ENCODE measurements around the gene ADGRD1.

DNA sequence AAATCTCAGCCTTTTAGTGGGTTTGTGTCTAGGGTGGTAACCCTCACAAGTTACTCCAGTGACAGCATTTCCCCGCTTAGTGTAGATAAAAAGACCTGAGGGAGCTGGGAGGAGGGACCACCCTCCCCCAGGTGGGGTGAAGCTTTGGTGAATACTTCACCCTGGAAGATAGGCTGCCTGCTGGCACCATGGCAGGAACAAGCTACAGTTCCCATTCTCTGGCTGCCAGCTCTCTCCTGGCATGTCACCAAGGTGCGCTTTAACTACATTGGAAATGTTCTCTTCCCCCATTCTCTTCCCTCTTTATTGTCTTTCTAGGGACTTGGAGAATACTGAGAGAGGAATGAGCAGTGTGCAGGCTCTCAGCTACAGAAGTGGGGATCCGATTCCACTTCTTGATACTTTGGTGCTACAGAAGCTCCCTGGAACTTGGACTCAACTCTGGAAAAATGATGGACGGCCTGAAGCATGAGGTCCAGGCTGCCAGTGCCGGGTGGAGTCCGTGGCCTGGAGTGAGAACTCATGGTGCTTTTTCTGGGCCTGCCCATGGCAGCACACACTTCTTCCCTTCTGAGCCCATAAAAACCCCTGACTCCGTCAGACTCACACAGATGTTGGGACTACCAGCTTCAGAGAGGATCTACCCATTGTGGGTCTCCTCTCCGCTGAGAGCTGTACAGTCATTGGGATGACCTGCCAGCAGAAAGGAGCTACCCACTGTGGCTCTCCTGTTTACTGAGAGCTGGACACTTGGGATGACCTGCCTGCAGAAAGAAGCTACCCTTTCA lies 198.0 kb downstream of the ADGRD1 start:
- TF ChIP-seq EZH2 (IDR thresholded peaks at IDR 0.05): no peak
- TF ChIP-seq POLR2AphosphoS5 (IDR thresholded peaks at IDR 0.05; ENCODE audit: borderline replicate concordance, low read depth, low read length): no peak
- TF ChIP-seq FOXP2 (optimal IDR thresholded peaks at IDR 0.05; ENCODE audit: control extremely low read depth, extremely low read length, insufficient read depth): no peak

All from SK-N-MC (cell line).